Stimulated activated CD8-positive, alpha-beta memory T cell treated with anti-CD3 and anti-CD28 coated beads, Interleukin-2, amount 100 ng/mL, for 1 hour (primary cell): Measurements from ENCODE around the gene PIP5K1C.

Experiments
- DNase-seq, 2 donors: peaks; one replicate each; pipeline ENCODE4 v3.0.0-alpha.2; 2020; ENCODE audit warnings: low read depth in 2 of 2

PIP5K1C gene

DNA sequence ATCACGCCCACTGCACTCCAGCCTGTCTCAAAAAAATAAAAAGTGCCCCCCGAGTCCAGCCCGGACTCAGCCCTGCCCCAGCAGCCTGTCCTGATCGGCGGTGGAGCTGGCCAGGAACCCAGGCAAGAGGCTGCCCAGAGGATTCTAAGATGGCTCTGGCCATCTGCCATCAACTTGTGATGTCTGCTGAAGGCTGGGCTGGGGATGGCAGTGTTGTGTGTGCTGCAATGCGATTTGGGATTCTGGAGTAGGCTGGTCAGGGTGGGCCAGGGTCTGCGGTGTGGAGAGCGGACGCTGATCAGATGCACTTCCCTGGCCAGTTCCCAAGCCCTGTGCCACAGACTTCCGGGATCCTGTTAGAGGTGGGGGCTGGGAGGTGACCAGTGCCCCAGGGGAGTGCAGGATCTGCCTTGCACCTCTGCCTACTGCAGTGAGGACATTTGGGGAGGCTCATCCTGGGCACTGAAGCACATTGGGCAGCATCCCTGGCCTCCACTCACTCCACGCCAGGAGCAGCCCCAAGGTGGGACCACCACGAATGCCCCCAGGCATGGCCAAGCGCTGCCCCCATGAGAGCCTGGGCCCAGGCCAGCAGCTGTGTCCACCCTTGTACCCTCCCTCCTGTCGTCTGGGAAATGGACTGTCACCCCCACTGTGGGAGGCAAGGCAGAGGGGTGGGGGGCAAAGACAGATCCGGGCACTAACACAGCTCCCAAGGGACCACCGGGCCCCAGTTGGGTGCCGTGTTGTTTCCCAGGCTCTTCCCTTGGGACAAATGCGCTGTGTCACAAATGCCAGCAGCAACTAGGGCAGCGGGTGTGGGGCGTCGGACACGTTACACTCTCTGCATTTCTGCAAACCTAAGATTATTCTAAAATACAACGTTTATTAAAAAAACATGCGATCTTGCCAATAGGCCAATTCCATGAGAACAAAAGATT lies 90.2 kb downstream of the PIP5K1C start:
- DNase-seq, result no peak

DNA sequence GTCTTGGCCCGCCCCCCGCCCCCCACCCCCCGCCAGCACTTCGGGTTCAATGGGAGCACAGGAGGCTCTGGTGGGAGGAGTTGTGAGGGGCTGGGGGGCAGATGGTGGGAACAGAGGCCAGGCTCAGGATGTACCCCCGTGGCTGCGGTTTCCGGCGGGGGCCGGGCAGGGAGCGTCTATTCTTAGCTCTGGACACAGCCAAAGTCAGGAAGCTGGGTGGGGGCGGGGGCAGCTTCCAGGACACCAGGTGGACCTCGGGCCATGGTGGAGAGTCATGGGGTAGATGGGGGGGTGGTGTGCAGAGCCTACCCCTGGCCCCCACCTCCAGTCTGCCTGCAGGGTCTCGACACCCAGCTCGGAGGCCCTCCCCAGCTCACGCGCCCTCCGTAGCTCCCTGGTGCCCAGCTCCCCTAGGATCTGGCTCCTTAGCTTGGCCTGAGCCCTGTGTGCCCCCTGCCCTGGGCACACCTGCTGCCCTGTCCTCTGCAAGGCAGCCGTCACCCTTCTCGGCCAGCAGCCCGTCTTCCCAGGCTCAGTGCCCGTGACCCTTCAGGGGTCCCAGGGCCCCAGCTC lies 91.4 kb downstream of the PIP5K1C start:
- DNase-seq, result no peak

- no peak for DNase-seq
Measured at GRCh38 chr19:3608079-3608641, 92.1 kb downstream of the PIP5K1C start.

DNA sequence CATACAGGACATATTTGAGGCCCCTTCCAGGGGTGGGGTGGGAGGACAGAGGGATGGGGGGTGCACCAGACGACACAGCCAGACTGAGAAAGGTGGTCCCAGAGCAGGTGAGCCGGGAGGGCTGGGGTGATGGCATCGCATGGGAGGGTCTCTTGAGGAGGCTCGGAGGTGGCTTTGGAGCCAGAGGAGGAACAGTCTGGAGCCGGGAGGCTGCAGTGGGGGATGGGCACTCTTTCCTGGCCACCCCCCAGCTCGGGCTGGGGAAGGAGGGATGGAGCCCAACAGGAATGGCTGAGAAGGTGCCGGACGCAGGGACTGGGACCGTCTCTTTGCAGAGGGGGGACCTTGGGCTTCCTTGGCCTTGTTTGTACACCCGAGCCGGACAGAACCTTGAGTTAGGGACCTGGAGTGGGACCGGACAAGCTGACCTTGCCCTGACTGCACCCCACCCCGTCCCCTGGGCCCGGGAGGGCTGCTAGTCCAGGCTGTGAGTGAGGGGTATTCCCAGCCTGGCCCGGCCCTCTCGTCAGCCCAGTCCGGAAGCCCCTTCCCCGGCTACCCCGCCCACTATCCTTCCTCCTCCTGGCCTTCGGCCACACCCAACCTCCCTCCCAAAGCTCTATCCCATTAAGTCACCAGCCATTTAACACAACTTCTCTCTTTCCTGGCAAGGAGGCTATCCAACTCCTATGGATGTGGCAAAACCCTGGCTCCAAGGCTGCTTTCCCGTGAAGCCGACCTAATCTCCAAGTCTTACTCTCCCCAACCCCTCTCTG lies 92.8 kb downstream of the PIP5K1C start:
- DNase-seq, result no peak

GRCh38 chr19:3606690-3607289 lies 93.5 kb downstream of the PIP5K1C start, which contains the start of gene TBXA2R:
Gene TBXA2R, minus strand, starts transcription at chr19:3606875. Its CDS starts 6,241 bp downstream, at chr19:3600634.
- DNase-seq, result peak in 1 of 2 donors; percentile 23

GRCh38 chr19:3606174-3606689 lies 94.0 kb downstream of the PIP5K1C start:
- DNase-seq, result no peak

GRCh38 chr19:3605770-3606169 lies 94.5 kb downstream of the PIP5K1C start:
- no peak for DNase-seq

GRCh38 chr19:3605361-3605760 lies 94.9 kb downstream of the PIP5K1C start:
- DNase-seq, result no peak

DNA sequence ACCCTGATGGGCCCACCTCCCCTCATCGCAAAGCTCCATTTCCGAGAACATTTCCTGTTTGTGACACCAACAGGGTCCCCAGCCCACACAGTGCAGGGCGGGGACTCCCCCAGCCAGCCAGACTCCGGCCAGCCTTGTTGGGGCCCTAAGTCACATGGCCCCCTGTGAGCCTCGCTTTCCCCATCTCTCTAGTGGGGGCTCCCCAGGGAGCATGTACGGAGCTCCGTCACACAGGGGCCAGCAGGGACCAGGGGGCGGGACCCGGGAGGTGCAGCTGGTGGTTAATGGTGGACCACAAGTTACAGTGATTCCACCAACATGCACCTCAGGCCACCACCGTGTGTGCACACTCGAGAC lies 95.3 kb downstream of the PIP5K1C start:
- no peak for DNase-seq

- DNase-seq, result no peak
Measured at GRCh38 chr19:3604227-3604986, 95.9 kb downstream of the PIP5K1C start.

GRCh38 chr19:3603121-3603811 lies 97.0 kb downstream of the PIP5K1C start:
- DNase-seq, result no peak

GRCh38 chr19:3601021-3601420 lies 99.2 kb downstream of the PIP5K1C start:
- no peak for DNase-seq

DNA sequence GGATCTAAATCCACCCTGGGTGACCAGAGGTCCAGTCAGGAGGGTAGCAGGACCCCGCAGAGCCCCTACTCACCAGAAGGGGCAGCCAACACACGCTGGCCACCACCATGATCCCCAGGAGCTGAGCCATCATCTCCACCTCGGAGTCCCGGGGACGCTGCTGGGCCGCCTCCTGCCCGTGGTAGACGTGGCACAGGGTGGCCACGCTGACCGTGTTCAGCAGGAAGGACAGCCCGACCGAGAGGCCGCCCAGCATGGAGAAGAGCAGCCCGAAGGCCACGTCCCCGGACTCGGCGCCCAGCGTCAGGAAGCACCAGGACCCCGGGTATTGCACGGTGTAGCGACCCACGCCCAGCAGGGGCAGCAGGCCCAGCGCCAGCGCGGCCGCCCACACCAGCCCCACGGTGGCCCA lies 100.5 kb downstream of the PIP5K1C start:
- no peak for DNase-seq

- DNase-seq, result no peak
Measured at GRCh38 chr19:3595521-3596061, 104.7 kb downstream of the PIP5K1C start.

- no peak for DNase-seq
Measured at GRCh38 chr19:3593156-3593555, 107.1 kb downstream of the PIP5K1C start.

- no peak for DNase-seq
Measured at GRCh38 chr19:3591876-3592613, 108.2 kb downstream of the PIP5K1C start.

- no peak for DNase-seq
Measured at GRCh38 chr19:3590991-3591659, 109.1 kb downstream of the PIP5K1C start.

GRCh38 chr19:3589949-3590348 lies 110.3 kb downstream of the PIP5K1C start:
- no peak for DNase-seq
